ENCODE measurements around the gene RITA1. TPM values are rescaled to one million over a fixed set of nuclear protein-coding genes. Genes with fewer than 3 reads are reported as not detected.

The RITA1 gene
- total RNA-seq, 1 donor from 2014 or later: 28.4 TPM

- ATAC-seq: peak; percentile 6
- DNase-seq (ENCODE audit: low spot score): no peak
Observed at GRCh38 chr12:113241191-113242025, 55.9 kb downstream of the RITA1 start.

Other genes starting within 250 kb of the RITA1 start
- gene OAS3, start 247.2 kb upstream of the RITA1 start, total RNA-seq: 4.1 TPM
- 6.4 TPM for gene OAS2, start 207.2 kb upstream of the RITA1 start, total RNA-seq
- gene DTX1, start 129.0 kb upstream of the RITA1 start, total RNA-seq: 24.5 TPM
- gene RASAL1, start 50.0 kb upstream of the RITA1 start, total RNA-seq: 0.25 TPM
- gene CFAP73, start 36.0 kb upstream of the RITA1 start, total RNA-seq: not detected
- 33.5 TPM for gene DDX54, start 243 bp upstream of the RITA1 start, total RNA-seq
- 33.1 TPM for gene TPCN1, start 35.7 kb downstream of the RITA1 start, total RNA-seq
- 23.2 TPM for gene SLC8B1, start 149.4 kb downstream of the RITA1 start, total RNA-seq
- 23.3 TPM for gene PLBD2, start 172.9 kb downstream of the RITA1 start, total RNA-seq
- 680 TPM for gene SDS, start 218.2 kb downstream of the RITA1 start, total RNA-seq
- gene SDSL, start 236.7 kb downstream of the RITA1 start, total RNA-seq: 93.0 TPM

Data from left lobe of liver (tissue), 2 donors.